Large intestine (tissue), 3 donors: ENCODE data around the gene COA8. TPM values are rescaled to one million over a fixed set of nuclear protein-coding genes. Genes with fewer than 3 reads are reported as not detected.
A peak's percentile ranks its signal among the peaks of the same experiment; 100 is the strongest.
"Not testable (repeated sequence)": the region's sequence is repeated elsewhere in the genome, so short reads cannot be mapped to it uniquely, and the experiment has no call there.

ENCODE experiments used
- DNase-seq, 2 donors: peaks; one replicate each; pipeline versions ENCODE4 v3.0.0 to v3.0.0-alpha.2; 2013
- H3K27ac ChIP-seq: one replicate; pipeline ENCODE4 v1.5.1; 2013; ENCODE audit warnings: low read length
- H3K27me3 ChIP-seq: 2 replicates; pipeline ENCODE4 v1.6.1; 2013; ENCODE audit warnings: low read length; ENCODE audit not compliant: control insufficient read depth, insufficient read depth
- H3K36me3 ChIP-seq: 2 replicates; pipeline ENCODE4 v1.6.1; 2013; ENCODE audit warnings: low read length; ENCODE audit not compliant: control insufficient read depth, insufficient read depth
- H3K4me1 ChIP-seq: one replicate; pipeline ENCODE4 v1.6.1; 2013; ENCODE audit warnings: low read length; ENCODE audit not compliant: control insufficient read depth, insufficient read depth
- H3K4me3 ChIP-seq: one replicate; pipeline ENCODE4 v1.5.1; 2013; ENCODE audit warnings: low read length
- H3K9me3 ChIP-seq: one replicate; pipeline ENCODE4 v1.6.1; 2013; ENCODE audit warnings: mild to moderate bottlenecking, low read depth, low read length, moderate library complexity; ENCODE audit not compliant: control insufficient read depth
- WGBS: methylation state at CpG from one replicate; pipeline ENCODE4 v1.1.5; 2013; ENCODE audit warnings: low lambda C conversion rate; ENCODE audit not compliant: insufficient coverage; 5-methylcytosine and 5-hydroxymethylcytosine counted together
- polyA plus RNA-seq: library from polyadenylated mRNA; unstranded; fragments of 120-200 nt; gene quantifications from one replicate; pipeline ENCODE4 v1.2.1, GENCODE V29; 2013

The COA8 gene
- polyA plus RNA-seq, 1 donor, result 45.6 TPM

DNA sequence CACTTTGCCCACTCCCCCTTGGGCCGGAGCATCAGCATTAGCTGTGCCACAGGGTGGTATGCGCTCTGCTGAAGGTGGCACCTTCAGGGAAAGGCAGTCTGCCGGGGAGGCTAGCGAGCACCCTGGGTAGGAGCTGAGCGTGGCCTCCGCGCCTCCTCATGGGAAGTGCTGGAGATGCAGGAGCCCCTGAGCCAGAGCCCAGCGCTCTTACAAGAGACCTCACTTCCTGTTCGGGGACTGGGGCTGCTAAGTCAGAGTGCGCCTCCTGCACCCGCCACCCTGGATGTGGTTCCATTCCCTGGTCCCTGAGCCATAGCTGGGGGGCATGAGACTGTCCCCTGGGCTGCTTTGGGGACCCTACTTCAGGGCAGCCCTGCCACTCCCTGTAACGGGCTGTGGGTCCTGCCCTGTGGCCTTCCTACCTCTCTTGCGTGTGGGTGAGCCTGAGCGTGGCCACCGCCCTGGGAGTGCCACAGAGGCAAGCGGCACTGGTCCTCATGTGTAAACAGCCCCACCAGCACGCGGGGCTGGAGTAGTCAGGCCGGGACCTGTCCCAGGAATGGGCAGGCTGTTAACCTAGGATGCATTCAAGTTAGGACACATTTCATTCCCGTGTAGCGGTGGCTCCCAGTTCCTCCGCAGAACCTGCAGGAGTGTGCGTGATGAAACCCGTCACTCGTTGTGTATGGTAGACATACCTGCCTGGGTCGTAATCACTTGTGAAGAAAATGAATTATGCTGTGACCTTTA is 19.4 kb downstream of the COA8 start:
- Histone ChIP-seq H3K9me3 (no peaks in the 10 kb centered on the region), H3K4me3 (no peak overlapping the region), H3K36me3 (peaks cover 34% of the 10 kb centered on the region), H3K4me1 (no peaks in the 10 kb centered on the region), H3K27me3 (no peaks in the 10 kb centered on the region), H3K27ac (no peak overlapping the region)
- DNase-seq, result no peak
- no CpG with 5 or more reads among the region's 26 CpGs for WGBS

DNA sequence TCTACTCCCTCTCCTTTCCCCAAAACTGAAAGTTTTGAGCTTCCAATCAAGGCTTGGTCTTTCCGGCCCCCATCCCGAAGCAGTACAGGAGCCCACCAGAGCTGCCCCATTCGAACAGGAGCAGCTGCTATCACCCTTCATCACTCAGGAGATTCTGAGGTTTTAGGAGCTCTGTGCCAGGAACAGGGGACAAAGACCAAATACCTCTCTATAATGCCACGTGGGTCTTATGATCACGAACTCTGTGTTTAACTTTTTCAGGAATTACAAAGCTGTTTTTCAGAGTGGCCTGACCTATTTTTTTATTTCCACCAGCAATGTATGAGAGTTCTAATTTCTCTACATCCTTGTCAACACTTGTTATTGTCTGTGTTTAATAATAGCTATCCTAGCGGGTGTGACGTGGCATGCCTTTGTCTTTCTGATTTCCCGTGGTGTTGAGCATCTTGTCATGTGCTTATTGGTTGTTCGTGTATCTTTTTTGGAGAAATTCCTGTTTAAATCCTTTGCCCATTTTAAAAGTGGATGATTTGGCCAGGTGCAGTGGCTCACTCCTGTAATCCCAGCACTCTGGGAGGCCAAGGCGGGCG is 21.7 kb downstream of the COA8 start:
- Histone ChIP-seq H3K9me3 (no peaks in the 10 kb centered on the region), H3K4me1 (no peaks in the 10 kb centered on the region), H3K27ac (no peak overlapping the region), H3K36me3 (peaks cover 29% of the 10 kb centered on the region), H3K27me3 (no peaks in the 10 kb centered on the region), H3K4me3 (no peak overlapping the region)
- no peak for DNase-seq
- no CpG with 5 or more reads among the region's 11 CpGs for WGBS

DNA sequence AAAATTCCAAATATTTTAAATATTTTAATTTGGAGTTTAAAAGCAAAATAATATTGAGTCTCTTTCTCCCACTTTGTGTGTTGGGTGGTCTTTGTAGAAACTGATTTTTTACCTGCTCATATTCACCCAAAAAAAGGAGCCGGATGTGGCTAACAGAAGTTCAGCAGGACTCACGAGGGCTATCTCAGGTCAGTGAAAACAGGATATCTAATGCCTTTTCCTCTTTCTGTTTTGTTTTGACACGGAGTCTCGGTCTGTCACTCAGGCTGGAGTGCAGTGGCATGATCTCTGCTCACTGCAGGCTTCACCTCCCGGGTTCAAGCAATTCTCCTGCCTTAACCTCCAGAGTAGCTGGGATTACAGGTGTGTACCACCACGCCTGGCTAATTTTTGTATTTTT is 30.8 kb downstream of the COA8 start:
- Histone ChIP-seq H3K4me3 (no peak overlapping the region), H3K27ac (no peak overlapping the region), H3K27me3 (no peaks in the 10 kb centered on the region), H3K4me1 (no peaks in the 10 kb centered on the region), H3K36me3 (peaks cover 20% of the 10 kb centered on the region), H3K9me3 (no peaks in the 10 kb centered on the region)
- no CpG with 5 or more reads among the region's 6 CpGs for WGBS
- DNase-seq, result no peak

DNA sequence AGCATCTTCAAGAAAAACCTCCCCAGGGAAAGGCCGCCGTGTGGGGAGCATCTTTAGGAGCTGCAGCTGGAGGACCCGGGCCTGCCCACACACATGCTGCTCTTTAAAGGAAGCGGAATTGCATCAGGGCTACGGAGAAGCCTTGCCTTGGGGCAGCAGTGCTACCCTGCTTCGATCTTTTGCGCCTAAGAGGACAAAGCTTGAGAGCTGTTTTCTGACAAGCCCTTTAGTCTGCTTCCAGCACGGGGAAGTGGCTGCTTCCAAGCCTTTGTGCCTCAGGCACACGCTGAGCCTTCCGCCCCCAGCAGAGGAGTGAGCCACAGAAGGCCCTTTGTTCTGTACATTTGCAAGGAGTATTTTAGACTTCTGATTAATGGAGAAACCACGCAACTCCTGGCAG is 31.5 kb downstream of the COA8 start:
- H3K4me1 ChIP-seq, result no peaks in the 10 kb centered on the region
- H3K4me3 ChIP-seq, result no peak overlapping the region
- no peak overlapping the region for H3K27ac ChIP-seq
- WGBS, result 100% methylated on average over 1 of the region's 11 CpGs
- no peaks in the 10 kb centered on the region for H3K27me3 ChIP-seq
- H3K36me3 ChIP-seq, result peaks cover 15% of the 10 kb centered on the region
- DNase-seq, result no peak
- no peaks in the 10 kb centered on the region for H3K9me3 ChIP-seq

GRCh38 chr14:103597623-103598377 is 35.0 kb downstream of the COA8 start:
- Histone ChIP-seq H3K27ac (no peak overlapping the region), H3K4me3 (no peak overlapping the region), H3K4me1 (no peaks in the 10 kb centered on the region), H3K36me3 (peaks cover 2% of the 10 kb centered on the region), H3K9me3 (no peaks in the 10 kb centered on the region), H3K27me3 (no peaks in the 10 kb centered on the region)
- WGBS, result 100% methylated on average over 3 of the region's 10 CpGs
- DNase-seq, result no peak

GRCh38 chr14:103600503-103600902 is 37.7 kb downstream of the COA8 start:
- DNase-seq, result no peak
- Histone ChIP-seq H3K9me3 (no peaks in the 10 kb centered on the region), H3K27me3 (no peaks in the 10 kb centered on the region), H3K36me3 (peaks cover 2% of the 10 kb centered on the region), H3K27ac (no peak overlapping the region), H3K4me3 (no peak overlapping the region), H3K4me1 (no peaks in the 10 kb centered on the region)
- WGBS, result no CpG with 5 or more reads among the region's 5 CpGs

DNA sequence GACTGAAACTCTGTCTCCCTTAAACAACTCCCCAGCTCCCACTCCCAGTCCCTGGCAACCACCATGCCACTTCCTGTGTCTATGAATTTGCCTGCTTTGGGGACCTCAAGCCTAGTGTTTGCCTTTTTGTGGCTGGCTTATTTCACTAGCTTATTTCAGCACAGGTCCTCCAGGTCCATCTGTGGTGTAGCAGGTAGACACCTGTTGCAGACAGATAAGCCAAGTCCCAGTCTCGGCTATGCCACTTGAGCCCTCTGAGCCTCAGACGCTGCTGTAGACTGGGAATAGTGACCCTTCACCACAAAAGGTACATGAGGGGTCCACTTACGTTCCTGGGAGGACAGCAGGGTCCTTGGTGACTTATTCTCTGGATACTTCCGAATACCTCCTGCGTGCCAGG is 41.9 kb downstream of the COA8 start:
- Histone ChIP-seq H3K36me3 (no peaks in the 10 kb centered on the region), H3K27me3 (peaks cover 17% of the 10 kb centered on the region), H3K4me3 (no peak overlapping the region), H3K27ac (no peak overlapping the region), H3K9me3 (no peaks in the 10 kb centered on the region), H3K4me1 (peaks cover 11% of the 10 kb centered on the region)
- DNase-seq, result no peak
- WGBS, result no CpG with 5 or more reads among the region's 5 CpGs

DNA sequence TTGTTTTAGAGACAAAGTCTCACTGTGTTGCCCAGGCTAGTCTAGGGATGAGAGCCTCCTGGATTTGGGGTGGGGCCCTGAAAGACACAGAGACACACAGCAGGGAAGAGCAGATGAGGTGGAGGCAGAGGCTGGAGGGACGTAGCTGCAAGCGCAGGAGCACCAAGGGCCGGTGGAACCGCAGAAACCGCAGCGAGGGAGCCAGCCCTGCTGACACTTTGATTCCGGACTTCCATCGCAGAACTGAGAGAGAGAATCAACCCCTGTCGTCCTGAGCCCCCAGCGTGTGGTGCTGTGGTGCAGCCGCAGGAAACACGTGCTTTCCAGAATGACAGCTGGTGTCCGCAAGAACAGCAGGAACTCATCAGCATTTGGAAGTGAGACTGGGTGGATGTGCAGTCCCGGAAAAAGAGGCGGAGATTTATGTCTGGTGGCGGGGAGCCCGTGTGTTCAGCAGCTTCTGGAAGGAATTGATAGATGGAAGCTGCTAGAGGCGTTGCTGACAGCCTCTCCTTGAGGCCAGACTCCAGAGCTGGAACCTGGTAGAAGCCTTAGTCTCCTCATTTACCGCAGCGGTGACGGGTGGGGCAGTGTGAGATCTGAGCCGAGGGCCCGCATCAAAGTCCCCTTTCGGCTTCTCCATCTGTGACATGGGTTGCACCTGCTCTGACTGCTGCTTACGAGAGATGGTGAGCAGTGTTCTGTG is 44.4 kb downstream of the COA8 start:
- Histone ChIP-seq H3K4me1 (peaks cover 11% of the 10 kb centered on the region), H3K36me3 (no peaks in the 10 kb centered on the region), H3K27ac (no peak overlapping the region), H3K4me3 (no peak overlapping the region), H3K27me3 (peaks cover 17% of the 10 kb centered on the region), H3K9me3 (peaks cover 13% of the 10 kb centered on the region)
- WGBS, result no CpG with 5 or more reads among the region's 25 CpGs
- peak; percentile 62 to 76 for DNase-seq

GRCh38 chr14:103607822-103608221 is 45.1 kb downstream of the COA8 start:
- H3K4me3 ChIP-seq, result no peak overlapping the region
- no peak for DNase-seq
- no CpG with 5 or more reads among the region's 15 CpGs for WGBS

DNA sequence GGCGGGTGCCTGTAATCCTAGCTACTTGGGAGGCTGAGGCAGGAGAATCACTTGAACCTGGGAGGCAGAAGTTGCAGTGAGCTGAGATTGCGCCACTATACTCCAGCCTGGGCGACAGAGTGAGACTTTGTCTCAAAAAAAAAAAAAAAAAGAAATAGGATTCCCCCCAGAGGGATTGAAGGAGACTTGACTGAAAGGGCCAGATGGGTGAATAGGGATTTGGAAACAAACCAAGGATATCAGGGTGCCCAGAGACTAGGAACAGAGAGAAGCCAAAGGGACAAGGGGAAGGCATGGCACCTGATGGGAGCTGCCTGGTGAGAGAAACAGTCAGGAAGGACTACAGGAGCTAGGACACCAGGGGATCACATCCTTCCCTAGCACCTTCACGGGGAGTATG is 46.3 kb downstream of the COA8 start:
- Histone ChIP-seq H3K27me3 (peaks cover 17% of the 10 kb centered on the region), H3K9me3 (peaks cover 13% of the 10 kb centered on the region), H3K4me1 (peaks cover 11% of the 10 kb centered on the region)
- WGBS, result 92% methylated on average over 2 of the region's 4 CpGs
- not testable (repeated sequence) for H3K4me3 ChIP-seq, H3K36me3 ChIP-seq, H3K27ac ChIP-seq, DNase-seq

More at GRCh38 chr14:103607822-103608221, 45.1 kb downstream of the COA8 start:
- Histone ChIP-seq H3K27me3 (peaks cover 17% of the 10 kb centered on the region), H3K4me1 (peaks cover 11% of the 10 kb centered on the region), H3K27ac (no peak overlapping the region), H3K36me3 (no peaks in the 10 kb centered on the region), H3K9me3 (peaks cover 13% of the 10 kb centered on the region)
